Measurements from ENCODE around the gene AUTS2.

AUTS2 gene

DNA sequence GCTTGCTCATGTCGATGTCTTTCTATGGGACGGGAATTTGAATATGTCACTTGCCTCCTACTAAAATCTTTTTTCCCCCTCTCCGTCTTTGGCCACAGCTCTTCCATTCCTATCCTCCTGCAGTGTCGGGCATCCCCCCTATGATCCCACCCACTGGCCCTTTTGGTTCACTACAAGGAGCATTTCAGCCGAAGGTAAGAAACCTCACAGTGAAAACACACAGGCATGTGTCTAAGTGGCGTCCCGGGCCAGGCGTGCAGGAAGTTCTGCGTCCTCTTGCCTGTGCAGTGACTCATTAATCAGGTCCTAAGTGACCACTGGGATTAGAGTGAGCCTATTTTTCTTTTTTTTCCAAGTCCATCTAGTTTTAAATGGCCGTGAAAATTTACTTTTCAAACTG lies 1173.2 kb downstream of the AUTS2 start:
- in situ Hi-C loops (cut with MboI; ENCODE audit: low sequenced_read_pairs), result no loop called here

DNA sequence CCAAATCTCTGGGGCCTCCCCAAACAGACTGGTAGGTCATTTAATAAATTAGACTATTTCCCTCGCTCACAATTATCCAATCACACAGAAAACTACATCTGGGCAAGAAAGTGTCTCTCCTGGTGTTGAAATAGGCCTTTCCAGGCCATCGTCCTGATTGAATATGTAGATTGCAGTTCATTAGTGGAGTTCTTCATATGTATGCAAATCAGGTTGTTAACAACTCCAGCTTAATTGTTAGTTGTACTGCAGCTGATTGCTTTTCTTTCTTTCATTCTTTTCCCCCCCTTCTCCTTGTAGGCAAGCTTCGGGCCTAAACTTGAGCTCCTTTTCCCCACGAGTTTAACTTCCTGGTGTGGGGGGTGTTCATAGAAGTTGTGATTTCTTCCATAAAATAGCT lies 1174.6 kb downstream of the AUTS2 start:
- in situ Hi-C loops (cut with MboI; ENCODE audit: low sequenced_read_pairs), result no loop called here

DNA sequence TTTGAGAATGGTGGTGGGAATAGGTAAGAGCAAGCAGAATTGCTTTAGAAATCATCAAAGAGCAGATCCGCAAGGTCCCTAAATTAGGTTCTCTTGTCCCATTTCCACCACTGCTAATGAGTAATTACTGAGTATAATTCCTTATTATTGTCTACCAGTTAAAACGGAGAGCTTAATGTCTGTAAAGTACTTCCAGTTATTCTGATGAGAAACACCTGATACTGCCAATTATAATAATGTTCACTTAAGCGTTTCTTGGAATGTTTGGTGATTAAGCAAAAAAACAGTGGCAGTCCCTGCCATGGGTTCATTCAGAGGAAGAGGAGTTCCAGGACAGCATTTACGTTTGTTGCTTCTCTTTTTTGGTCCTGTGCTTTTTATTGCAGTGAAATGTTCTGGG lies 1175.1 kb downstream of the AUTS2 start:
- in situ Hi-C loops (cut with MboI; ENCODE audit: low sequenced_read_pairs), result no loop called here

DNA sequence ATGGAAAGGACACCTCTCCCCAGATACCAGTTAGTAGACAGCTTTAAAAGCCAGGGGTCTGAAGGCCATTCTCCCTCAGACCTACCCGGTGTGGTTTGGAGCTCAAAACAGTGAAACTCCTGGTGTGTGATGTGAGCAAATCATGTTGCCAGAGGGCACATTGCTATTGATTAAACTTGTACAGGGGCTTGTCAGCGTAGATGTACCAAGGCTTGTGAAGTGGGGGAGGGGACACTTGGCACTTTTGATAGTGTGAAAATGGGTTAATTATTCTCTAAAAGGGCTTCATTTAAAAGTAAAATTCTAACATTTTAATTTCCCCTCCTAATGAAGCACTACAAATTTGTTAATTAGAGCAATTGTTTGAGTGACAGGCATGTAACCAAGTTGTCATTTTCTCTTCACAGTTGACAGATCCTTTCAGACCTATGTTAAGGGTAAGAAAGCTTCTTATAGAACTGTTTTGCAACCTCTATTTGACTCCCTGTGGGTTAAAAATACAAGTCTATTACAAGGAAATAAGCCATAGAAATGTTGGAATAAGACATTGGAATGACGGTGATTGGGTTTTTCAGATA lies 1176.8 kb downstream of the AUTS2 start:
- in situ Hi-C loops (cut with MboI; ENCODE audit: low sequenced_read_pairs), result loop anchor here (25.0 kb wide), 1 partner anchor 112 kb away; no protein-coding TSS in a partner anchor

DNA sequence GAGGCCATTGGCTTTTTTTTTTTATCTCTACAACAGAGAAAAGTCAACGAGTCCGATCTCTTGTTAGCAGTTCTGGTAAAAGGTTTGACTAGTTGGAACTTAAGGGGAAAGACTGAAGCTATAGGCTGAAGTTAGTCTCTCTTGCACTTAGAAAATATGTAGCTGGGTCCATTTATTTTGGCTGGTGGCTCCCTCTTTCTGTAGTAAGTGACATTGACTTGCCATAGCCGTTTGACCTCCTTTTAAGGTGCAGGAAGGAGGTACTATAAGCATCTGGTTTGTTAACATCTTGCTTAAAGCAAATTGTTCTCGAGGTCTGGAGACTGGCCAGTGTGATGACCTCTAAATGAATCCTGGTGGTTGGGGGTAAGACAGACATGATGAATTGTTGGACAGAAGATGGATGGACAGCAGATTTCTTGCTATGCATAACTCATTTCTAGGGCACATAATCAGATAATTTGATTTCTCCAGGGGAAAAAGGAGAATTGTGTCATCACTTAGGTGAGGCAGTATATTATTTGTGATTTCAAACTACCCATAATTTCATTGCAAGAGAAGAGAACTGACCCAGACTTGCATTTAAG lies 1177.4 kb downstream of the AUTS2 start:
- in situ Hi-C loops (cut with MboI; ENCODE audit: low sequenced_read_pairs), result loop anchor here (25.0 kb wide), 1 partner anchor 112 kb away; no protein-coding TSS in a partner anchor

DNA sequence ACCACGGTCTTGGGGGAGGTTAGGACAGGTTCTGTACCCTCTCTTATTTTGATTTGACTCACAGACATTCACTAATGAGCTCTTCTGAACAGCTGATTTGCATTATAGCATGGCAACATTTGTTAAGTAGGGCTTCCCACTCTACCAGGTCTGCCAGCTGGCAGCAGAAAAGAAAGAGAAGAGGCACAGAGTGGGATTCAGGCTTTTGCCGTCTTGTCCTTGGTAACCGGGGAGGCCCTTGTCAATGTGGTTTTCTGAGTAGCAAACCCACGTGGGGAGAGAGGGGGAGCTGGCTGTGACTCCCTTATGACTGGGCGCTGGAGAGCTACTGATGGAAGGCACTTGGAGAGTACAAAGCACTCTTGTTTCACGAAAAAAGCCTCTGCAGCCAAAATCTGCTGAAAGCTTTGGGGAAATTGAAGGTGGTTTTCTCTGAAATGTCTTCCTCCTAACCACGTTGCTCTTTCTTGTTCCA lies 1178.4 kb downstream of the AUTS2 start:
- in situ Hi-C loops (cut with MboI; ENCODE audit: low sequenced_read_pairs), result loop anchor here (25.0 kb wide), 1 partner anchor 111 kb away; no protein-coding TSS in a partner anchor

DNA sequence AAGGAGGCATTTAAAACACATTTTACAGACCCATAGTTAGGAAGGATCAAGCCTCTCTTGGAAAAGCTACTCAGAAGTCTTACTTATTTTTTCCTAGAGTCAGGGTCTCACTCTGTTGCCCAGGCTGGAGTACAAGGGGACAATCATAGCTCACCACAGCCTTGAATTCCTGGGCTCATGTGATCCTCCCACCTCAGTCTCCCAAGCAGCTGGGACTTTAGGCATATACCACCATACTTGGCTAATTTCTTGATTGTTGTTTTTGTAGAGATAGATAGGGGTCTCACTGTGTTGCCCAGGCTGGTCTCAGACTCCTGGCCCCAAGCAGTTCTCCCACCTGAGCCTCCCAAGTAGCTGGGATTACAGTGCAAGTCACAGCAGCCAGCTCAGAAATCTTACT lies 1179.0 kb downstream of the AUTS2 start:
- in situ Hi-C loops (cut with MboI; ENCODE audit: low sequenced_read_pairs), result loop anchor here (25.0 kb wide), 1 partner anchor 110 kb away; no protein-coding TSS in a partner anchor

DNA sequence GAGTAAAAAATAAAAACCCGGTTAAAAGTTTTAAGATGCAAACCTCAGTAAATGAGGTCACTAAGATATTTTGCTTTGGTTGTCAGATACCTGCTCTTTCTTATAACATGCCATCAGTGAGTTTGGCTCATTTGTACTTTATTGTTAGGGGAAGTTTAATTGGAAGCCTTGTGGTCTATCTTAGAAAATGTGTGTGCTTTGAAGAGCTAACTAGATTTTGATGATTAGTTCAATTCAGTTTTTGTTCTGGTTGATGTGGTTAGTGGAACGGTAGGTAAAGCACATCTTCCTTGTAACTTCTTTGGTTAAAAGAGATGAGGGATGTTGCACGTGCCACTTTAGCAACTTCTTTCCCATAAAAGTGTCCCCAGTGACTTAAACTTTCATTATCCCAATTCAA lies 1180.3 kb downstream of the AUTS2 start:
- in situ Hi-C loops (cut with MboI; ENCODE audit: low sequenced_read_pairs), result loop anchor here (25.0 kb wide), 1 partner anchor 109 kb away; no protein-coding TSS in a partner anchor

DNA sequence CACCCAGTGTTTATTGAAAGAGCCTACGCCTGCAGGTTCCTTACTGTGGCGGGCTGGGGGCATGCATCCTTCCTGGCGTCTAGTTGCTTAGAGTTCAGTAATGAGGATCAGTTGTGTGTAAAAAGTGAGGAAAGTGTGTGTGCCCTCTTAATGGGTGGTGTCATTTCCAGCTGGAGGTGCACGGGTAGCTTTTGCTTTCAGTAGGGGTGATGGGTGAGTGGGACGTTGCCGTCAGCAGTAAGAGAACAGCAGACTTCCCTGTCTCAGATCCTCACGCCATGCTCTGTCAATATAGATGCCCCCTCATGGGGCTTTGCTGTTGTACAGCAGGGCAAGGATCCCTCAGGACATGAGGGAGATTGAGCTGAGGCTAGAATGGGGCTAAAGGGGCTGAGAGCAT lies 1181.0 kb downstream of the AUTS2 start:
- in situ Hi-C loops (cut with MboI; ENCODE audit: low sequenced_read_pairs), result loop anchor here (25.0 kb wide), 1 partner anchor 108 kb away; no protein-coding TSS in a partner anchor

DNA sequence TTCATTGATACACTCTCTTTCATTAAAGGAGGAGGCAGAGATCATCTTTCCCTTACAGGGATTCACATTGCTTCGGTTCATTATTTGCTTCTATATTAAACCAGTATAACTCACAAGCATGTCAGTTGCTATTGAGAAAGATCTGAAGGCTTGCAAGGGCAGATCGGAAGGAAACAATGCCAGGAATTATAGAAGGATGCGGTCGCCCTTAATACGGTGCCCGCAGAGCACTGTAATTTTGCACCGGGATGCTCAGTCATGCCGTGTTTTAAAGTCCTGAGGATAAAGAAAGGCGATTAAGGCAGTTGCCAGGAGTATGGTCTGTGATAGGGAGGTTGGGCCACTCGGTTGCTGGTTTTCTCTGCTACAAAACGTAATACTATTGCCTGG lies 1183.6 kb downstream of the AUTS2 start:
- in situ Hi-C loops (cut with MboI; ENCODE audit: low sequenced_read_pairs), result loop anchor here (25.0 kb wide), 1 partner anchor 105 kb away; no protein-coding TSS in a partner anchor

DNA sequence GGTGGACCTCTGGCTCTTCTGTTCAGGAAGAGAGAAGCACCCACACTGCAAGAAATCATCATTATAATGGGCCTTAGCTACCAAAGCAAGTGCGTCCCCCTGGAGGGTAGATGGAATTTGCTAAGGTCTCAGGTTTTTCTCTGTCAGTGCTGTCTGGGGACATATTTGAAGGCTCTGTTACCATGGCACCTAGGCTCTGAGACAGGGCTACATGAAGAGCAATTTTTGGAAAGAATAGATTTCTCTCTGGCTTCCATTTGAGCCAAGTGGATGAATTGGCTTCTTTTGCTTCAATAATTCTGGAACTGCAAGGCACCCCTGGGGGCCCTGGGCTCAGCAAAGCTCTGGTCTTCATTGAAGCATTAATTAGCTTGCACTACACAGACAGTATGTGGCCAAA lies 1184.5 kb downstream of the AUTS2 start:
- in situ Hi-C loops (cut with MboI; ENCODE audit: low sequenced_read_pairs), result loop anchor here (25.0 kb wide), 1 partner anchor 105 kb away; no protein-coding TSS in a partner anchor

DNA sequence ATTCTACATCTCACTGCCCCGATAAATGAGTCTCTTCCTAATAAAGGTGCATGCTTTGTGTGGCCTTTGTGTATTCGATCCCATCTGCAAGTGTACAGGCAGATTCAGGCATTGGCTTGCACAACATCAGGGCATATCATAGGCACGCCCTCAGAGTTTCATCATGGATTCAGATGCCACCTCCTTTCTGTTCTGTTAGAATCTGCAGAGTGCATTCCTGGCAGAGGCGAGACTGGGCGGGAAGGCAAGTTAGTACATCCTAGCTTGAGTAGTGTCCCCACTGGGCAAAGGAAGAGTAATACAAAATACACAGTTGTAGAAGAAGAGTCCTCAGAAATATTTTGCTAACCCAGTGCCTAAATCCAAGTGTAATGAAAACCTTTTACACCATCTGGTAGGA lies 1187.2 kb downstream of the AUTS2 start:
- in situ Hi-C loops (cut with MboI; ENCODE audit: low sequenced_read_pairs), result loop anchor here (25.0 kb wide), 1 partner anchor 102 kb away; no protein-coding TSS in a partner anchor

DNA sequence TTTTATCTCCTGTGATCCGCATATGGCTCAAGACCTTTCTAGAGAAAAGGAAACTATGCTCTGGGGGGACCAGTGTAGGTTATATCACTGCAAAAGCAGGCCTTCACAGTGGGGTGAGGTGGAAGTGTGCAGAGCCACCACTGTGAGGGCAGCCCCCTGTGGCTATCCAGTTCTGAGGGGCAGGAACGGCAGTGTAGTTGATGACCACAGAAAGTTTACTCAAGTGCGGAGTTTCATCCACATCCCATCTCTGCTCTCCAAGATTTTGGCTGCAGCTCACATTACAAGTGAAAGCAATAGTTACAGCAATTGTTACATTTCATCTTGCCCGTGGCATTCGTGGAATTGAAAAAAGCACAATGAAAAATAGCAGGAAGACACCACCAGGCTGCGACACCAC lies 1187.8 kb downstream of the AUTS2 start:
- in situ Hi-C loops (cut with MboI; ENCODE audit: low sequenced_read_pairs), result loop anchor here (25.0 kb wide), 1 partner anchor 101 kb away; no protein-coding TSS in a partner anchor

DNA sequence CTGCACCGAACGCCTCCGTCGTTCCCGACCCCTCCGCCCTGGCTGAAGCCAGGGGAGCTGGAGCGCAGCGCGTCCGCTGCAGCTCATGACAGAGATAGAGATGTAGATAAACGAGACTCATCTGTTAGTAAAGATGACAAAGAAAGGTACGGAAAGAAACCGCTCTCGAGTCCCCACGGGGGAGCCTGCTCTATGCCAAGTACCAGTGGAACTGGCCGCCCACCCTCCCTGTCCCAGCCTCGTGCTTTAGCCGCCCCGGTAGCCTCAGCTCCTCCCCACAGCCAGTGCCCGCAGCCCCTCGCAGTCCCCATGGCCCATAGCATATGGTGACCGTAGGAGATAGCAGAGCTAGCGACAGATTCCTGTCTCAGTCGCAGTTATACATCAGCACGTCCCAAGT lies 1189.0 kb downstream of the AUTS2 start:
- in situ Hi-C loops (cut with MboI; ENCODE audit: low sequenced_read_pairs), result loop anchor here (25.0 kb wide), 1 partner anchor 100 kb away; no protein-coding TSS in a partner anchor

DNA sequence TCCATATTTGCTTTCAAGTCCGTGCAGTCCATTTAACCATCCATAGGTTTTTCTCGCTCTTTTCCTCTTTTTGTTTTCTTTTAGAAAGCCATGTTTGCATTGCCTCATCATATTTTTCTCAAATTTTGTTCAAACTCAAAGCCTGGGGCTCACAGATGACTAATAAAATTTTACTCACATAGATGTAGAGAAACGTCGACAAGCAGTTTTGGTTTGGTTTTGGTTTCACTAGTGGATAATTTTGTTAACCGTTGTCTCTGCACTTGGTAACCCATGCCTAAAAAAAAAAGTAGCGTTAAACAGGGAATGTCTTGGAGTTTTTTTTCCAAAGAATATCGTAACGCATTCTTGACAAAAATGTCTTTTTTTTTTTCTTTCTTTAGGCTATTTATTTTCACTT lies 1189.5 kb downstream of the AUTS2 start:
- in situ Hi-C loops (cut with MboI; ENCODE audit: low sequenced_read_pairs), result loop anchor here (25.0 kb wide), 1 partner anchor 100 kb away; no protein-coding TSS in a partner anchor

DNA sequence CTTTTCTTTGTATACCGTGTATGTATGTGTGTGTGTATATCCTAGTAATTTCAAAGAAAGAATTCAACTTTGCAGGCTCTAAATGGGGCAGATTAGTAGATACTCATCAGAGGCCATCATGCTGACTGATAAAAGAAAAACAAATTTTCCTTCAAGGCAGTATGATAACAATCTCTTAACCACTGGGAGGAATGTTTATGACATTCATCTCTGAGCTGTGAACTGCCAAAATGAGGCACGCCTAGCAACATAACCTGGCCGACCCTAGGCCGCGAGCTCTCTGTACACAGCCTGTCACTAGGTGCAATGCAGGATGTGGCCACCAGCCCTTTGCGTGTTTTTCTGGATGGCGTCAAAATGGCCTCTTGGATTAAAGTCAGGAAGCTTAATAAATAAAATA lies 1190.0 kb downstream of the AUTS2 start:
- in situ Hi-C loops (cut with MboI; ENCODE audit: low sequenced_read_pairs), result loop anchor here (25.0 kb wide), 1 partner anchor 99 kb away; no protein-coding TSS in a partner anchor

DNA sequence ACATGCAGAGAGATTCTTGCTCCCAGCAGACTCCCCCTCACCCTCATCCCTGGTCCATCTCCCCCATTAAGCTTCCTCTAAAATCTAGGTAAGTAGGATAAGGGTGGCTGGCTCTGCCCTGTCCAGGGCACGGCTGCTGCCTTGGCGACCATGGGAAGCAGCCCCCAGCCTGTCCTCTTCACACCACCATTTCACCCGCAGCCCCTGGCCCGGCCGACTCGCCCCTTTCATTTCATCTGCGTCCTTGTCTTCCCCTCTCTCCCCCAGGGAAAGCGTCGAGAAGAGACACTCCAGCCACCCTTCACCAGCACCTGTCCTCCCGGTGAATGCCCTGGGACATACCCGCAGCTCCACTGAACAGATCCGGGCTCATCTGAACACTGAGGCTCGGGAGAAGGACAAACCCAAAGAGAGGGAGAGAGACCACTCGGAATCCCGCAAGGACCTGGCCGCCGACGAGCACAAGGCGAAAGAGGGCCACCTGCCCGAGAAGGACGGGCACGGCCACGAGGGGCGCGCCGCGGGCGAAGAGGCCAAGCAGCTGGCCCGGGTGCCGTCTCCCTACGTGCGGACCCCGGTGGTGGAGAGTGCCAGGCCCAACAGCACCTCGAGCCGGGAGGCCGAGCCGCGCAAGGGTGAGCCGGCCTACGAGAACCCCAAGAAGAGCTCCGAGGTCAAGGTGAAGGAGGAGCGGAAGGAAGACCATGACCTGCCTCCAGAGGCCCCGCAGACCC lies 1191.4 kb downstream of the AUTS2 start:
- in situ Hi-C loops (cut with MboI; ENCODE audit: low sequenced_read_pairs), result loop anchor here (25.0 kb wide), 1 partner anchor 98 kb away; no protein-coding TSS in a partner anchor

DNA sequence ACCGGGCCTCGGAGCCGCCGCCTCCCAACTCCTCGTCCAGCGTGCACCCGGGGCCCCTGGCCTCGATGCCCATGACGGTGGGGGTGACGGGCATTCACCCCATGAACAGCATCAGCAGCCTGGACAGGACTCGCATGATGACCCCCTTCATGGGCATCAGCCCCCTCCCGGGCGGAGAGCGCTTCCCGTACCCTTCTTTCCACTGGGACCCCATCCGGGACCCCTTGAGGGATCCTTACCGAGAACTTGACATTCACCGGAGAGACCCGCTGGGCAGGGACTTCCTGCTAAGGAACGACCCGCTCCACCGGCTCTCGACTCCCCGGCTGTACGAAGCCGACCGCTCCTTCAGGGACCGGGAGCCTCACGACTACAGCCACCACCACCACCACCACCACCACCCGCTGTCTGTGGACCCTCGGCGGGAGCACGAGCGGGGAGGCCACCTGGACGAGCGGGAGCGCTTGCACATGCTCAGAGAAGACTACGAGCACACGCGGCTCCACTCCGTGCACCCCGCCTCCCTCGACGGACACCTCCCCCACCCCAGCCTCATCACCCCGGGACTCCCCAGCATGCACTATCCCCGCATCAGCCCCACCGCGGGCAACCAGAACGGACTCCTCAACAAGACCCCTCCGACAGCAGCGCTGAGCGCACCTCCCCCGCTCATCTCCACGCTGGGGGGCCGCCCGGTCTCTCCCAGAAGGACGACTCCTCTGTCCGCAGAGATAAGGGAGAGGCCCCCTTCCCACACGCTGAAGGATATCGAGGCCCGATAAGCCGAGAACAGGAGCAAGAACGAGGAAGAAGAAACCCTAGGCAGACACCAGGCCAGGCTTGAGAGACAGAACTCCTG lies 1192.2 kb downstream of the AUTS2 start:
- in situ Hi-C loops (cut with MboI; ENCODE audit: low sequenced_read_pairs), result loop anchor here (25.0 kb wide), 1 partner anchor 97 kb away; no protein-coding TSS in a partner anchor

DNA sequence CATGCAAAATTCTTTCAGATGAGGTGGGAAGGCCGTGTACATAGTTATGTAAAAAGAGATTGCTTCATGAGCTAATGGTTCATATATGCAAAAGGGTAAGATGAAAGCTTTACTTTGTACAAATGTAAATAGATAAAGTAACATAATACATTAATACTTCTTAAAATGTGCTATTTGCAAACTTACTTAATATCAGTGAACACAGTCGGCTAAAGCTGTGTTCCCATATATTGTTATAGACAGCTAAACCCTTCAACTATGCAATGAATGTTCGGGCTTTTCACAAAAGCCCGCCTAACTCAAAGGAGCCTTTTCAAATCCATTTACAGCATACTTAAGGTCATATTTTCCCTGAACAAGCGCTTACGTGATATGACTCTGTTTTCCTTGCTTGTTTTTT lies 1193.1 kb downstream of the AUTS2 start:
- in situ Hi-C loops (cut with MboI; ENCODE audit: low sequenced_read_pairs), result loop anchor here (25.0 kb wide), 1 partner anchor 96 kb away; no protein-coding TSS in a partner anchor

DNA sequence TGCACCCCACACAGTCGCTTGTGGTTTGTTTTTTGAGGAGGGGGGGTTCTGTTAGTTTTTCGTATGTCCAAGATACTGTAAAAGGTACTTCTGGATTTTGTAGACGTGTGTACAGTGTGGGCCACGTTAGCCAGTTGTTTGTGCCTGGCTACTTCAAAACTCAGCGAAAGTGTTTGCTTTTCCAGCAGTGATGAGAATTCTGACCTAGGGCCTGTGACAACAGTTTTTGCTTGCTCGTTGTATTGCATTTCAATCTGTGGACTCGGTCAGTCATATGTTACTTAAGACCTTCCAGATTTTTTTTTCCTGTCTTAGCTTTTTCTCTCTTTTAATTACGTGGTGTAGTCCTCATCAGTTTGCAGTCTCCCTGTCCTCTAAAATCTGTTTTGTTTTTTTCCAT lies 1194.8 kb downstream of the AUTS2 start:
- in situ Hi-C loops (cut with MboI; ENCODE audit: low sequenced_read_pairs), result loop anchor here (25.0 kb wide), 1 partner anchor 94 kb away; no protein-coding TSS in a partner anchor
